ENCODE results near the gene MAP7.
A peak's percentile ranks its signal among the peaks of the same experiment; 100 is the strongest.
"Not testable (repeated sequence)": the region's sequence is repeated elsewhere in the genome, so short reads cannot be mapped to it uniquely, and the experiment has no call there.

The MAP7 gene

DNA sequence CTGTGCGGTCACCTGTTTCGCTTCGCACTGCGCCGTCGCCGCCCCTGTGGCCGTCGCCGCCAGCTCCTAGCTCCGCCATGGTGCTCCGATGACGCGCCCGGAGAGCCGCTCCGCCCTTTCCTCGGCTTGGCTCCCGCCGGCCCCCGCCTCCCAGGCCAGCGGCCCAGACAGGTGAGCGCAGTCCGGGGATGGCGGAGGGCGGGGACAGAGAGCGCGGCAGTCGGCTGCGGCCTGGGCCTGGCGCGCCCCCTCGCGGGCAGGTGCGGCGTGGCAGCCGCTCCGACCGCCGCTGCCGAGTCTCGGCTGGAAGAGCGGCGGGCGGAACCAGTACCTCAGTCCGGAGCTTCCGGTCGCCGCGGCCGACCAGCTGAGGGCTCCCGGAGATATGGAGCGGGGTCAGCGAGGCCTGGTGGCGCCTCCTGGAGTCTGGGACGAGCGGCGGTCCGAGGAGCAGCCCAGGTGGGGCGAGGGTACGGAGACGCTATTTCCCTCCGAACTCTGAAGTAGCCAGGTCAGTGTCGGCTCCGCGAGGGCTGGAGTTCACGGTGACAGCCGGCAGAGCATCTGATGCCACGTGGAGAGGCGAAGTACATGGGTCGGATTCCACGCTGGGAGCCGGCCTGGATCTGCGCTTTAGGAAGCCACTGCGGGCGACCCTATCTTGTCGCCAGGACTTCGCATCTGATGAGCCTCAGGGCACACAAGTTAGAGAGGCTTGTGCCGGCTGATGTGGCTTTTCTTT, at the start of gene MAP7:
Gene MAP7, minus strand, starts transcription at position 93 of the 742 bp plus-strand sequence. Its CDS starts 14 bp downstream, at position 79.
- DNase-seq (ENCODE audit: low read depth in 2 of 3, low spot score in 2 of 3), result peak; percentile 19 to 32 (median 27)

DNA sequence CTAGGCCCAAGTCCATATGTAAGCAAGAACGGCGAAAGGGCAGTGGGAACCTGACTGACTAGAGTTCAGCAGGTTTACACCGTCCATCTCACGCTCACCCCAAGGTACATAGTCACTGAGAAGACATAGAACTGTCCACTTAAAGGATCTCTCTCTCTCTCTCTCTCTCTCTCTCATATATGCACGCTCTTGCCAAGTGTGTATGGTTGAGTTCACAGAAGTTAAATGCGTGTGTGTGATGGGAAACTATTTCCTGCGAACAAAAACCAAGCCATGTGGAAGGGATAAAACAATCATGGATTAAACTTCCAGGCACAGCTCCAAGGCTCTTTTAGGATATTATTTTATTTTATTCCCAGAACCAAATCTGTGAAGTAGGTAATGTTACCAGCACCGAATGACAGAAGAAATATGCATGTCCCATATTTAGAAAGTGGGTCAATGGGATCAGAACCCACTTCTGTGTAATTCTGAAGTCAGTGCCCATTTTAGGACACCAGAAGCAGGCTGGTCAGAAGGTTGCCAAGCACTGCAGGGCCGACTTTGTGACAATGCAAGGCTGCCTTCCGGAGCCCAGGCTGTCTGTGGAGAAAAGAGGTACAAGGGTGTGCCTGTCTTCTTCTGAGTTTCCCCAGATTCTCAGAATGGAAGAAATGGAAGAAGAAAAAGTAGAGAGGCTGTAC, 49.2 kb upstream of the MAP7 start:
- no peak for DNase-seq (ENCODE audit: low read depth in 2 of 3, low spot score in 2 of 3)

DNA sequence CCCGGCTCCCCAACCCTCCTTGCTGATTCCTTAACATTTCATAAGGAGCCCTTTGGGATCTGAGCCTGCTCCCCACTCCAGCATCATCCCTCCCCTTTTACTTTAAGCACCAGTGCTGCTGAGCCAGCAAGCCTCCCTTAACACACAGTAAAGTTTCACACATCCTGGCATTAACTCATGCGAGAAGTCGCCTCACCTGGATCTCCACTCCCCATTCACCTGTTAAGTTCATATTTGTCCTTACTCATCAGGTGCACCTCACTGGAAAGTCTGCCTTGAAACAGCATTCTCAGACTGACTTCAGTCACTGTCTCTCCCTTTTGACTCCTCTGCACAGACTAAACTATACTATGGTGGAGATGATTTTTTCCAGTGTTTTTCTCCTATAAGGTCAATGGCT, 47.8 kb upstream of the MAP7 start:
- DNase-seq (ENCODE audit: low read depth in 2 of 3, low spot score in 2 of 3), result no peak

DNA sequence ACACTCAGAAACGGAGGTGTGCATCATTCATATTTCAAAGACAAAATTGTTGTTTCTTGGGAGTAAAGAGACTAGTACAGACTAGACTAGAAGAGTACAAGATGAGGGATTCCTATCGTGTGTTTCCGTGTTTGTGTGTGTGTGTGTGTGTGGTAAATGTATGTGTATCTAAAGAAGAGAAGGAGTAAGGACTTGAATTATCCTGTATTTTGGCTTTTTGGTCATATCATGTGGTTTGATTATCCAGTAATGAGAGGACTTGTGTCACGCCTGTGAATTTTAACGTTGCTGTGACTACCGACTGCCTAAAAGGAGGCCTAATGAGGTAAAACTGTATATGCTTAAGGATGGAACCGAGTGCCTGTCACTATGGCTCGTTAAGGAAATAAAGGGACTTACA, 44.4 kb upstream of the MAP7 start:
- DNase-seq (ENCODE audit: low read depth in 2 of 3, low spot score in 2 of 3), result no peak

DNA sequence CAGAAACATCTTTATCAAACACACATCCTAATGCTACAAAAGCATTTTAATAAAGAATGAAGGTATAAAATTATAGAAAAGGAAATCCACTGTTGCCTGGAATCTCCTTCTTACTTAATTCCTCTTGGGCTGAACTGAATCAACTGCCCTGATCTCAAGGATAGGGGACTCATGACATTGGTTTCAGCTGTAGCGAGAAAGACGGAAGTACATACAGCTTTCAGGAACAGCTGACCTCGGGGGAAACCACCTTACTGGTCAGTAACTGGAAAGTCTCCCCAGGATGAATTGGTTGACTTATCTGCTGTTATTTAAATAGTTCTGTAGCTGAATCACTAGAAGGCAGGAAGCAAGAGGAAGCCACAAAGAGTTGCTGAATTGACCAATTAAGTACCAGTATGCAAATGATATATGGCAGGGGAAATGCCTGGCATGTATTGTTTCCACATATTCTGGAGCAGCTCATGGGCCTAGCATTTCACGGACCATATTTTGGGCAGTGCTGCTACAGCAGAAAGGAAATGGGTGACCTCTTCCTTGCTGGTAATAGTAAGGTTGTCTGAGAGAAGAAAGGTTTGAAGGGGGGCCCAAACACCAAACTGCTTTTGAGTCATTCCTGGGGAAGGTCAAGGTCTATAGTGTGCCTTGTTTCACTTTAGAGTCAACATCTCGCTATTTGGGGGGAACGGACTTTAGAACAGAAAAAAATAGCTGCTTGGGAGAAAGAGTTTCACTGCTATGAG, 43.7 kb upstream of the MAP7 start:
- peak in 1 of 3 experiments; percentile 20 for DNase-seq (ENCODE audit: low read depth in 2 of 3, low spot score in 2 of 3)

DNA sequence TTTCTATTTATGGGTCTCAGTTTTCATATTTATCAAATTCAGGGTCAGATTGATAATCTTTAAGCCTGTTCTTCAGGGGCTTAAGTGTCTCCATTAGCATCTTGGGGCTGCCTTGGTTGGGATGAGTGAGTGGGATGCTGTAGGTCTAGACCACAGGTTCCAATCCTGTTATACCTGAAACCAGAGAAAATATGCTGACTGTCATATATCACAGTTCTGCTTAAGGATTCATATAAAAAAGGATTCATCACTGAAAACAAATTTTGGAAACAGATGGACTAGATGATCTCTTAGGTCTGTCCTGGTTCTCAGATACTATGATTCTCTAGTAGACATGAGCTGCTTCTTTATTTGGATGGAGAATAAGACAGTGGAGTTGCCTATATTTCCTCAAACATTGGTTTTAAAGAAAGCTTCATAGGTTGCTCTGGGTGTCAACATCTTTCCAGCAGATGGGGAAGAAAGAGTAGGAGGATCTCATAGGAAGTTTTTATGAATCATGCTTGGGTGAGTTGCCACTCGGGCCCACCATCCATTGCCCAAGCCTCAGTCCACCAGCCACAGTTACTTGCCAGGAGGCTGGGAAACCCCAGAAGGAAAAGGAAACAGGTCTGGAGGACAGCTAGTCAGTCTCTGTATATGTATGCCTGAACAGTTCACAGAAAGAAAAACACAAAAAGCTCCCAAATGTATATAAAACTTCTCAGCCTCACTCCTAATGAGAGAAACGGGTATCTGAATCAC, 42.9 kb upstream of the MAP7 start:
- DNase-seq (ENCODE audit: low read depth in 2 of 3, low spot score in 2 of 3), result no peak

DNA sequence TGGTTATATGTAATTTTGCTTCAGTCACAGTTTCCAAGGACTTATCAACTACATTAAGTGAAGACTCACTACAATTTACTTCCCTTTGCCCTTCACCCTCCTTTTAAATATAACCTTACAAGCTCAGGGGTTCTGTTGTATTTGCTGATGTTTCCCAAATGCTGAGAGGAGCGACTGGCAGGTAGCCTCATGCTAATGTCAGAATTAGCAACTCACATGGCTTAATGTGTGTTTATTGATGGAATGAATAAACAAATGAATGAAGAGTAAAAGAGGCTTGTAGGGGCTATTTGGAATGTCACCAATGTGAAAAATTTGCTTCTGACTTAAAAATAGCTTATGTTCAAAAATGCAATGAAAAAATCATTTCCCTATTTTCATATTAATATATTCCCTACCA, 41.4 kb upstream of the MAP7 start:
- no peak for DNase-seq (ENCODE audit: low read depth in 2 of 3, low spot score in 2 of 3)

DNA sequence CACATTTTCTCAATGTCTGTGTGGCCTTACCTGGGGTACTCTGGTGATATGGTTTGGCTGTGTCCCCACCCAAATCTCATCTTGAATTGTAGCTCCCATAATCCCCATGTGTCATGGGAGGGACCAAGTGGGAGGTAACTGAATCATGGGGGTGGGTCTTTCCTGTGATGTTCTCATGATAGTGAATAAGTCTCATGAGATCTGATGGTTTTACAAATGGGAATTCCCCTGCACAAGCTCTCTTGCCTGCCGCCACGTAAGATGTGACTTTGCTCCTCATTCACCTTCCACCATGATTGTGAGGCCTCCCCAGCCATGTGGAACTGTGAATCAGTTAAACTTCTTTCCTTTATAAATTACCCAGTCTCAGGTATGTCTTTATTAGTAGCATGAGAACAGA, 40.6 kb upstream of the MAP7 start:
- DNase-seq (ENCODE audit: low read depth in 2 of 3, low spot score in 2 of 3), result not testable (repeated sequence)

DNA sequence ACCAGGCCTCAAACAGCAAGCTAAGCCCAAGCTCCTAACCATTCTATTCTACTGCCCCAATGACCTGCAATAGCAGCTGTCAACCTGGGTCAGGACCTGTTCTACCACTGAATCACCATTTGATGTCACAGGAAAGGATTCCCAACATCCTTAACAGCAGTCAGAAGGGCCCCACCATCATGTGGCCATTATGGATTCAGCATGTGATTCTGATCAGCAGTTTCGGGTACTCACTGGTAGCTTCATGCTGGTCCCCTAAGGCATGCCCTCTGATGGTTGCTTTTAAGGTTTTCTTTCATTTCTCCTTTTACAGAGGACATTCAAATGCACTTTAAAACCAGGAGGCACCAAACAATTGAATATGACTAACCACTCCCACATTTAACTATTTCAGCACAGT, 37.3 kb upstream of the MAP7 start:
- DNase-seq (ENCODE audit: low read depth in 2 of 3, low spot score in 2 of 3), result no peak

DNA sequence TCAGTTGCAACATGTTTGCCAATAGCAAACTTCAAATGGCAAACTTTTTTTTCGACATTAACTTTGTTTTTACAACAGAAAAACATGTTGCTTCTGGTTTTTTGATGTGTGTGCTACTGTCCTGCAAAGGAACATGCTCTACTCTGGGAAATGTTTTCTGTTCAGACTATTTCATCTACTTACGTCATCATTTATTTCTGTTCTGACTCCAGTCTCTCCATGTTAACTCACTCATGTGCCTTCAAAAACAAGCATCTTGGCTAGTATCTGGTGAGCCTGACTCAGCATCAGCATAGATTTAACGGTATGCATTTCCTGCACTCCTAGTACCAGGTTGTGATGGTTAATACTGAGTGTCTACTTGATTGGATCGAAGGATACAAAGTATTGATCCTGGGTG, 36.1 kb upstream of the MAP7 start:
- DNase-seq (ENCODE audit: low read depth in 2 of 3, low spot score in 2 of 3), result no peak

DNA sequence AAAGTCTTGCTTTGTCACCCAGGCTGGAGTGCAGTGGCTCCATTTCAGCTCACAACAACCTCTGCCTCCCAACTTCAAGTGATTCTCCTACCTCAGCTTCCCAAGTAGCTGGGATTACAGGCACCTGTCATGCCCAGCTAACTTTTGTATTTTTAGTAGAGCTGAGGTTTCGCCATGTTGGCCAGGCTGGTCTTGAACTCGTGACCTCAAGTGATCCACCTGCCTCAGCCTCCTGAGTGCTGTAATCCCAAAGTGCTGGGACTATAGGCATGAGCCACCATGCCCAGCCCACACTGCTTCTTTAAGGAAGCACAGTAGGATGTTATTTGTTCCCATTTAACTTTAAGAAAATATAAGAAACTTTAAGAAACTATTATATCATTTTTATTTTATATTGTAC, 35.3 kb upstream of the MAP7 start:
- DNase-seq (ENCODE audit: low read depth in 2 of 3, low spot score in 2 of 3), result not testable (repeated sequence)

DNA sequence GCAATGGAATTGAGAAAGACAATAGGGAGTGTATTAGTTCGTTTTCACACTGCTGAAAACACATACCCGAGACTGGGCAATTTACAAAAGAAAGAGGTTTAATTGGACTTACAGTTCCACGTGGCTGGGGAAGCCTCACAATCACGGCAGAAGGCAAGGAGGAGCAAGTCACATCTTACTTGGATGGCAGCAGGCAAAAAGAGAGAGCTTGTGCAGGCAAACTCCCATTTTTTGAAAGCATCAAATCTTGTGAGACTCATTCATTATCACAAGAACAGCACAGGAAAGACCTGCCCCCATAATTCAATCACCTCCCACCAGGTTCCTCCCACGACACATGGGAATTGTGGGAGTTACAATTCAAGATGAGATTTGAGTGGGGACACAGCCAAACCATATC, 34.1 kb upstream of the MAP7 start:
- not testable (repeated sequence) for DNase-seq (ENCODE audit: low read depth in 2 of 3, low spot score in 2 of 3)

DNA sequence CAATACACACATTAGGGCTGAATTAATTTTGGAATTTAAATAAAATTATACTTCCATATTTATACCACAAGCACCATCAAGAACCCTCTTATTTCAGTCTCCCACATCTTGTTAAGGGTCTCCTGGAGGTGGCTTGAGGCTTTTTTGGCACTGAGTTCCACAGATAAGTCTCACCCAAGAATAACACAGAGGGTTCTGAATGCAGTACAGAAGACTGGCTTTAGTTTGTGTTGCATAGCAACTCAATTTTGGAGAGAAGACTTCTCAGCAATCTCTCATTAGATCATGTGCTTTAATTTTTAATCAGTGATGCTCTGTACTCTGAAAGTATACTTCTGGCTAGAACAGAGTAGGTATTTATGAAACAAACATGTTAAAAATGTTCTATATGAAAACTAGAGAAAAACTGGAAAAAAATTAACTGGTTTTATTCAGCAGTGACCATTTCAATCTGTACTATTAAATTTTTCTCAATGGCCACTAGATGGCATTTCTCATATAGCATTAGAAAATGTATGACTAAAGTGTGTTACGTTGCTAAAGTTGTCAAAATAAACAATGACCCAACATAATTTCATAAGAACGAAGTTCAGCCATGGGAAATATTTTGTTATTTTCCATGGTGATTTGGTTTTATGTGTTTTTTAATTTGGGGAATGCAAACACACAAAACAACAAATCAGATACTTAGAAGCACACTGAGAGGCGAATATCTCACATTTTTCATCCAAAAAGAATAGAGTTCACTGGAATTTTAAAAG, 32.7 kb upstream of the MAP7 start:
- DNase-seq (ENCODE audit: low read depth in 2 of 3, low spot score in 2 of 3), result no peak

DNA sequence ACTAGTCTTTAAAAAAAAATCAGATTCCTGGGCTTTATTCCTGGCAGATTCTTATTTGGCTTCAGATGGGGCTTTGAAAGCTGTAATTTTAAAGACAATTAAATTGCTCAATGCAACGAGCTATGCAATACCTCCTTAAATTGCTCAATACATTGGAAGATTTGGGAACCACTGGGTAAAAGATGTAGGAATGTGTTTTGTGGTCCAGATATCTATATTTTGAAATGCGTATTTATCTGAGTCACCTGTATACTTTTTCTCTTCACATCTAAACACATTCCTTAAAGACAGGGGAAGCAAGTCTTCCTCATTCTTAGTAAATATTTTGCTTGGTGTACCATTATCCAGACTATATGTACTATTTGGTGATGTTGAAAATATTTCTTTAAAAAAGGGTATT, 29.6 kb upstream of the MAP7 start:
- no peak for DNase-seq (ENCODE audit: low read depth in 2 of 3, low spot score in 2 of 3)

DNA sequence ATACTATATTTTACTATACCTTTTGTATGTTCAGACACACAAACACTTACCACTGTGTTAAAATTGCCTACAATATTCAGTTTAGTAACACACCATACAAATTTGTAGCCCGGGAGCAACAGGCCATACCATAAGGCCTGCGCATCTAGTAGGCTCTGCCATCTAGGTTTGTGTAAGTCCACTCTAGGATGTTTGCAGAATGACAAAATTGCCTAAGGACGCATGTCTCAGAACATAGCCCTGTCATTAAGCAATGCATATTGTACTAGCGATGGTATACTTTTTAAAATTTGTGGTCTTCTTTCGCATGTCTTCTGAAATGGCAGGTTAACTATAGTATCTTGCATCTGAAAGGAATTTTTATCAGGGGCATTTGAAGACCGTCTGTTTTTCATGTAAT, 26.6 kb upstream of the MAP7 start:
- DNase-seq (ENCODE audit: low read depth in 2 of 3, low spot score in 2 of 3), result no peak

DNA sequence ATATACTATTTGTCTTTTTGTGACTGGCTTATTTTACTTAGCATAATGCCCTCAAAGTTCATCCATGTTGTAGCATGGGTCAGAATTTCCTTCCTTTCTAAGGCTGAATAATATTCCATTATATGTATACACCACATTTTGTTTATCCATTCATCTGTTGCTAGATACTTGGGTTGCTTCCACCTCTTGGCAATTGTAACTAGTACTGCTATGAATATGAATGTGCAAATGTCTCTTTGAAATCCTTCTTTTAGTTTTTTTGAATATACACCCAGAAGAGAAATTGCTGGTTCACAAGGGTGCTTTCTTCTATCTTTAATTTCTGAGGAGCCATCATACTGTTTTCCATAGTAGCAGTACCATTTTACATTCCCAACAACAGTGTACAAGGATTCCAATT, 21.3 kb upstream of the MAP7 start:
- no peak for DNase-seq (ENCODE audit: low read depth in 2 of 3, low spot score in 2 of 3)

DNA sequence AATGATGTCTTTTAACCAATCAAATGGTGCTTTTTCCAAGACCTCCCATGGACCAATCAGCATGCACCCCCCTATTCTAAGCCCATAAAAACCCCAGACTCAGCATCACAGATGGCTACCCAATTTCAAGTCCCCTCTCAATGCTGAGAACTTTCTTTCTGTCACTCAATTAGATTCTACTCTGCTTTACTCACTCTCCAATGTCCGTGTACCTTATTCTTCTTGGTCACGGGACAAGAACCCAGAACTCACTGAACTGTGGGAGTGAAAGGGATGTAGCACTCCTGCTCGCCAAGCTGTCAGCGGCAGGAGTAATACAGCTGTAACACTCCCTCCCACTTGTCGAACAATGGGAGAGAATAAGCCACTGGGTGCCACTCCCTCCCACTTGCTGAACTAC, 20.8 kb upstream of the MAP7 start:
- DNase-seq (ENCODE audit: low read depth in 2 of 3, low spot score in 2 of 3), result no peak

DNA sequence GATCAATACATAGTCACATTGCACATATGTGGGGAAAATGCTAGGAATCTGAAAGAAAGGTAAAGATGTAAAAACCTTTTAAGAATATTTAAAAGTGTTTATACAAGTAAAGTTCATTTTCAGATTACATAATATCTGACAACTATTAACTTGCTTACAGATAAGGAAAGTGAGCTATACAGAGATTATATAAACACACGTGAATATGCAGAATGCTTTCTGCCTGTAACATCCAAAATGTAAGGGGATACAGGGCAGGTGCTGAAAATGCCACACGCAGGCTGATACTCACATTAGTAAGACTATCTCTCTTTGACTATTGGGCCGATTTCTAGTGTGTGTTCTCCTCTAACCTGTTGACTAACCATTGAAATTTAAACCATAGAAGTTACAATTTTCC, 17.9 kb upstream of the MAP7 start:
- DNase-seq (ENCODE audit: low read depth in 2 of 3, low spot score in 2 of 3), result no peak

DNA sequence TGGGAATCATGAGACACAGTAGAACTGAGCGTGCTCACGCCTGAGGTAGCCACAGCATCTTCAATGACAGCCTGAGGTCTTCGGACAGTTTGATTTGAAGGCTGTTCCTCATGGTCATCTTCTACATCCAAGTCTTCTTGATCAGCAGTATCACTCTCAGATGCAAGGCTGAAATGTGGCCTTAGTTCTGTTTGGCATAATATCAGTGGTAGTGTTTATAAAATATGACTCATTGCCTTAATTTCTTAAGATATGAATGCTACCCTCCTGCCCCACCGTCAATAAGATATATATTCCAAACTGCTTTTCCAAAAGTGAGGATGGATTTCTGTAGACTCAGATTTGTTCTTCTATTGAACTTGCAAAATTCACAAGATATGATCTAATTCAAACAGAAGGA, 17.5 kb upstream of the MAP7 start:
- no peak for DNase-seq (ENCODE audit: low read depth in 2 of 3, low spot score in 2 of 3)

DNA sequence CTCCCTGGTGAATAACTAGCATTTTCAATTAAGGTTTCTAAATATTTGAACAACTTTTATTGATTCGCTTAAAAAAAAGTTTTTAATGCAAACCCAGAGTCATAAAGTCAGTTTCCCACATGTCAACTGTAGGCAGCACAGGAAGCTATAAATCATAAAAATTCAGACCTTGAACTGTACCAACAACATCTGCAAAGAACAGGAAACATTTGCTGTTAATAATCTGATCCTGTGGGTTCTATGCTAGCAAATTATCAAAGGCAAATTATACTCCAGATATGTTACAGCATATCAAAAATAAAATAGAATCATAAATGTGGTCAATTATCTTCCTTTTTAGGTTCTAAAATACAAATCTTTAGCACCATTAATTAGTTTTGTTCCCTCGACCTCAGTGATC, 16.6 kb upstream of the MAP7 start:
- no peak for DNase-seq (ENCODE audit: low read depth in 2 of 3, low spot score in 2 of 3)

DNA sequence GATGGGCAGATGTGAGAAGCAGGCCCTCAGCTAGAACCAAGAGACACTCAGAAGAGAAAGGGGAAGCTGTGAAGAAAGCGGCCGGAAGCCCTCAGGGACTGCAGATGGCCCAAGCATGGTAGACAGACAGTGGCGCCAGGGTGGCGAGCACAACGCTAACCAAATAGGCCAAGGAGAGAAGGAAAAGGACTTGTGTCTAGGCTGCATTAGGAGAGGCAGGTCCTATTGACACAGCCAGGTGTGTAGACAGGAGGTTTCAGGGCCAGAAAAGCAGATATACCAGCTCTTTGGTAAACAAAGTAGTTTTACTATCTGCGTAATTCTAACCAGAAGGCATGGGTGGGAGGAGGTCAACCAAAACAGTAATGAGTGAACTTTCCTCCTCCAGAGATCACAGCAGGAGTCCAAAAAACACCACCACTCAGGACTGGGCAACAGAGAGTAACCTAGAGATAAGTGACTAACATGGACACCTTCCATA, 15.8 kb upstream of the MAP7 start:
- DNase-seq (ENCODE audit: low read depth in 2 of 3, low spot score in 2 of 3), result no peak

Data from activated CD8-positive, alpha-beta memory T cell treated with anti-CD3 and anti-CD28 coated beads for 48 hours (primary cell).